Panc1 (cell line): ENCODE data around the gene REV1.

Source experiments
- CTCF ChIP-seq: fragments of 450-650 bp; IDR thresholded peaks from 2 replicates; pipeline ENCODE4 v1.5.1; 2017; ENCODE audit warnings: mild to moderate bottlenecking
- POLR2AphosphoS5 ChIP-seq: IDR thresholded peaks from 2 replicates; pipeline ENCODE4 v1.6.1; 2012; ENCODE audit warnings: mild to moderate bottlenecking, low read depth, low read length, moderate library complexity
- TCF7L2 ChIP-seq: IDR thresholded peaks from 2 replicates; pipeline ENCODE4 v1.6.1; 2011; ENCODE audit warnings: mild to moderate bottlenecking, low read depth, low read length, inconsistent platforms
- TF ChIP-seq, protein P1 (sequence below), 2 experiments: IDR thresholded peaks; 2 replicates each; pipeline ENCODE4 v1.6.1; 2011 to 2012; ENCODE audit warnings: low read depth in 2 of 2, control low read depth in 1 of 2, low read length in 1 of 2, mild to moderate bottlenecking in 1 of 2, moderate library complexity in 1 of 2; ENCODE audit not compliant: insufficient read depth in 1 of 2

- TF ChIP-seq CTCF: no peak
- TF ChIP-seq, protein P1, sequence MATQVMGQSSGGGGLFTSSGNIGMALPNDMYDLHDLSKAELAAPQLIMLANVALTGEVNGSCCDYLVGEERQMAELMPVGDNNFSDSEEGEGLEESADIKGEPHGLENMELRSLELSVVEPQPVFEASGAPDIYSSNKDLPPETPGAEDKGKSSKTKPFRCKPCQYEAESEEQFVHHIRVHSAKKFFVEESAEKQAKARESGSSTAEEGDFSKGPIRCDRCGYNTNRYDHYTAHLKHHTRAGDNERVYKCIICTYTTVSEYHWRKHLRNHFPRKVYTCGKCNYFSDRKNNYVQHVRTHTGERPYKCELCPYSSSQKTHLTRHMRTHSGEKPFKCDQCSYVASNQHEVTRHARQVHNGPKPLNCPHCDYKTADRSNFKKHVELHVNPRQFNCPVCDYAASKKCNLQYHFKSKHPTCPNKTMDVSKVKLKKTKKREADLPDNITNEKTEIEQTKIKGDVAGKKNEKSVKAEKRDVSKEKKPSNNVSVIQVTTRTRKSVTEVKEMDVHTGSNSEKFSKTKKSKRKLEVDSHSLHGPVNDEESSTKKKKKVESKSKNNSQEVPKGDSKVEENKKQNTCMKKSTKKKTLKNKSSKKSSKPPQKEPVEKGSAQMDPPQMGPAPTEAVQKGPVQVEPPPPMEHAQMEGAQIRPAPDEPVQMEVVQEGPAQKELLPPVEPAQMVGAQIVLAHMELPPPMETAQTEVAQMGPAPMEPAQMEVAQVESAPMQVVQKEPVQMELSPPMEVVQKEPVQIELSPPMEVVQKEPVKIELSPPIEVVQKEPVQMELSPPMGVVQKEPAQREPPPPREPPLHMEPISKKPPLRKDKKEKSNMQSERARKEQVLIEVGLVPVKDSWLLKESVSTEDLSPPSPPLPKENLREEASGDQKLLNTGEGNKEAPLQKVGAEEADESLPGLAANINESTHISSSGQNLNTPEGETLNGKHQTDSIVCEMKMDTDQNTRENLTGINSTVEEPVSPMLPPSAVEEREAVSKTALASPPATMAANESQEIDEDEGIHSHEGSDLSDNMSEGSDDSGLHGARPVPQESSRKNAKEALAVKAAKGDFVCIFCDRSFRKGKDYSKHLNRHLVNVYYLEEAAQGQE (IDR thresholded peaks at IDR 0.05; ENCODE audit: insufficient read depth in 1 of 2, low read depth in 2 of 2, low read length in 1 of 2): no peak
- TF ChIP-seq TCF7L2: no peak
- no peak for TF ChIP-seq POLR2AphosphoS5
Observed at GRCh38 chr2:99495115-99495860, 5.5 kb upstream of the REV1 start.
